Effector CD8-positive, alpha-beta T cell (primary cell): ENCODE data around the gene ADAM12.

Source experiments
- DNase-seq: peaks from one replicate; lab custom pipeline; 2025; lab: John Stamatoyannopoulos, UW

The ADAM12 gene

GRCh38 chr10:126081841-126082466 lies 306.3 kb downstream of the ADAM12 start:
- DNase-seq: no peak

- no peak for DNase-seq
These were observed 307.3 kb downstream of the ADAM12 start for GRCh38 chr10:126080879-126081411.

- DNase-seq: no peak
These were observed 307.9 kb downstream of the ADAM12 start for GRCh38 chr10:126080291-126080825.

- DNase-seq: no peak
These were observed 313.3 kb downstream of the ADAM12 start for GRCh38 chr10:126075009-126075408.

- no peak for DNase-seq
These were observed 314.0 kb downstream of the ADAM12 start for GRCh38 chr10:126074291-126074690.

GRCh38 chr10:126073606-126074005 lies 314.7 kb downstream of the ADAM12 start:
- DNase-seq: no peak

- no peak for DNase-seq
These were observed 315.7 kb downstream of the ADAM12 start for GRCh38 chr10:126072622-126073021.

GRCh38 chr10:126070476-126071215 lies 317.6 kb downstream of the ADAM12 start:
- no peak for DNase-seq

- DNase-seq: no peak
These were observed 320.0 kb downstream of the ADAM12 start for GRCh38 chr10:126068322-126068721.

- DNase-seq: no peak
These were observed 321.8 kb downstream of the ADAM12 start for GRCh38 chr10:126066456-126066855.

GRCh38 chr10:126065751-126066377 lies 322.4 kb downstream of the ADAM12 start:
- DNase-seq: no peak

GRCh38 chr10:126064512-126064911 lies 323.8 kb downstream of the ADAM12 start:
- no peak for DNase-seq

GRCh38 chr10:126063353-126063791 lies 324.9 kb downstream of the ADAM12 start:
- DNase-seq: no peak

- no peak for DNase-seq
These were observed 325.9 kb downstream of the ADAM12 start for GRCh38 chr10:126062131-126063032.

GRCh38 chr10:126061526-126061925 lies 326.8 kb downstream of the ADAM12 start:
- no peak for DNase-seq

GRCh38 chr10:126060261-126060931 lies 327.9 kb downstream of the ADAM12 start:
- no peak for DNase-seq

- DNase-seq: no peak
These were observed 329.0 kb downstream of the ADAM12 start for GRCh38 chr10:126059076-126059826.

GRCh38 chr10:126058507-126058906 lies 329.8 kb downstream of the ADAM12 start:
- no peak for DNase-seq

- DNase-seq: no peak
These were observed 330.2 kb downstream of the ADAM12 start for GRCh38 chr10:126058104-126058503.

GRCh38 chr10:126057494-126057893 lies 330.8 kb downstream of the ADAM12 start:
- DNase-seq: no peak
